ENCODE measurements around the gene GALNT10.

GALNT10 gene

GRCh38 chr5:154193701-154194121, 3.2 kb downstream of the GALNT10 start:
- Histone ChIP-seq H3K27ac (peak overlapping the region in 1 of 2 donors; percentile 58), H3K4me3 (peak overlapping the region; percentile 77)
- TF ChIP-seq, protein P1, sequence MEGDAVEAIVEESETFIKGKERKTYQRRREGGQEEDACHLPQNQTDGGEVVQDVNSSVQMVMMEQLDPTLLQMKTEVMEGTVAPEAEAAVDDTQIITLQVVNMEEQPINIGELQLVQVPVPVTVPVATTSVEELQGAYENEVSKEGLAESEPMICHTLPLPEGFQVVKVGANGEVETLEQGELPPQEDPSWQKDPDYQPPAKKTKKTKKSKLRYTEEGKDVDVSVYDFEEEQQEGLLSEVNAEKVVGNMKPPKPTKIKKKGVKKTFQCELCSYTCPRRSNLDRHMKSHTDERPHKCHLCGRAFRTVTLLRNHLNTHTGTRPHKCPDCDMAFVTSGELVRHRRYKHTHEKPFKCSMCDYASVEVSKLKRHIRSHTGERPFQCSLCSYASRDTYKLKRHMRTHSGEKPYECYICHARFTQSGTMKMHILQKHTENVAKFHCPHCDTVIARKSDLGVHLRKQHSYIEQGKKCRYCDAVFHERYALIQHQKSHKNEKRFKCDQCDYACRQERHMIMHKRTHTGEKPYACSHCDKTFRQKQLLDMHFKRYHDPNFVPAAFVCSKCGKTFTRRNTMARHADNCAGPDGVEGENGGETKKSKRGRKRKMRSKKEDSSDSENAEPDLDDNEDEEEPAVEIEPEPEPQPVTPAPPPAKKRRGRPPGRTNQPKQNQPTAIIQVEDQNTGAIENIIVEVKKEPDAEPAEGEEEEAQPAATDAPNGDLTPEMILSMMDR (IDR thresholded peaks at IDR 0.05): no peak
- no peak for DNase-seq (ENCODE audit: low spot score)

GRCh38 chr5:154194345-154195329, 4.1 kb downstream of the GALNT10 start:
- Histone ChIP-seq H3K27ac (peak overlapping the region in 1 of 2 donors; percentile 33), H3K4me3 (peak overlapping the region; percentile 18)
- no peak for DNase-seq (ENCODE audit: low spot score)
- TF ChIP-seq, protein P1 (IDR thresholded peaks at IDR 0.05): no peak

GRCh38 chr5:154196281-154196680, 5.7 kb downstream of the GALNT10 start:
- Histone ChIP-seq H3K27ac (no peak overlapping the region), H3K4me3 (no peak overlapping the region)
- TF ChIP-seq, protein P1 (IDR thresholded peaks at IDR 0.05): no peak
- no peak for DNase-seq (ENCODE audit: low spot score)

DNA sequence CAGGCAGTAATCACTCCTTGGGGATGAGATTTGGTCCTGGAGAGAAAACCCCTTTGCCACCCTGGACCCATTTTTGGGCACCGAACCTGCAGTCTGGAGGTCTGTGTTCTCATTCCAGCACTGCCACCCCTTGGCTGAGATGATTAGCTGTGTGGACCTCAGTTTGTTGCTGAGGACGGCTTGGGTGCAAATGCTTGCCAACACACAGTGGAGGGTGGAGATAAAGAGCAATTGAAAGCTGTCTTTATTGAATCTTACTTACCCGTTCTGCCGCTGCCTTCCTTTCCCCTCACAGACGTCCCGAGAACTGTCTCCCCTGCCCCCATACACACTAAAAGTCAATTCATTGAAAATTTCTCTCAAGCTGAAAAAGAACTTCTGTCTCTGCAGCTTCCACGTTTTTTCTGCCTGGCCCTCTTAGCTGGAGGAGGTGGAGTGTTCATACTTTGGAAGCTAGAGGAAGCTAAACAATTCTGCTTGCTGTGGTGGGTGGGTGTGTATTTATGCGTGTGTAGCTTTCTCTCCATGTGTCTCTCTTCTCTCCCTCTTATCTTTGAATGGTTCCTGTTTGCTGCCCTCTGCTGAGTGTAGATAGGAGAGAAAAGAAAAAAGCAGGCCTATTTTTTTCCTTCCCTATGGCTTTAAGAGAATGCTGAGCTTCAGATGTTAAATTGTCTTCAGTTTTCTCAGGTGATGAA, 6.6 kb downstream of the GALNT10 start:
- Histone ChIP-seq H3K4me3 (peak overlapping the region; percentile 9), H3K27ac (peak overlapping the region in 1 of 2 donors; percentile 7)
- TF ChIP-seq, protein P1 (IDR thresholded peaks at IDR 0.05): no peak
- DNase-seq (ENCODE audit: low spot score): no peak

GRCh38 chr5:154197801-154198491, 7.4 kb downstream of the GALNT10 start:
- peak overlapping the region in 1 of 2 donors; percentile 7 for H3K27ac ChIP-seq
- no peak for DNase-seq (ENCODE audit: low spot score)
- TF ChIP-seq, protein P1 (IDR thresholded peaks at IDR 0.05): no peak

GRCh38 chr5:154198611-154199230, 8.2 kb downstream of the GALNT10 start:
- no peak overlapping the region for H3K27ac ChIP-seq
- no peak for DNase-seq (ENCODE audit: low spot score)
- TF ChIP-seq, protein P1 (IDR thresholded peaks at IDR 0.05): no peak
- H3K4me3 ChIP-seq: no peak overlapping the region

More at GRCh38 chr5:154197801-154198491, 7.4 kb downstream of the GALNT10 start:
- no peak overlapping the region for H3K4me3 ChIP-seq
